Heart left ventricle (tissue), 13 donors: Measurements from ENCODE around the gene PRDM16.

ENCODE experiments used
- POLR2A ChIP-seq, 2 donors: fragments of 450-650 bp; IDR thresholded peaks; one replicate each; pipeline ENCODE4 v1.6.1; 2017; ENCODE audit warnings: antibody characterized with exemption in 2 of 2, mild to moderate bottlenecking in 2 of 2, moderate library complexity in 2 of 2
- TF ChIP-seq, protein P1 (sequence below), 12 donors: fragments of 200-600 bp; sonication (generic) in 4 of 12; IDR thresholded peaks; one replicate each; pipeline versions ENCODE4 v1.5.0 to v1.8.0; 2018 to 2022; ENCODE audit warnings: antibody characterized with exemption in 12 of 12, mild to moderate bottlenecking in 5 of 12
- donor health status: ischemic (EF 13 %, LVEDD 7.1; RV severe dilation, severe dysfunction).
- donor health status: DM: no; HTN: yes; CAD: no.
- donor health status: DM: no; HTN: no; CAD: no.
- donor health status: ischemic (EF 25% LVEDD 6.9; RV normal size, moderate dysfunction).
- donor health status: ischemic (EF 25% LVEDD 5.7; RV mildly dilated, moderate dysfunction).
- donor health status: ischemic (EF 35%, LVEDD 5.7; RV mildly dilated, moderate dysfunction).
- donor health status: nonischemic (EF 11% LVEDD 7.7; RV severe dilation, severe dysfunction).
- donor health status: DM: yes; HTN: yes; CAD: no.
- donor health status: PGD.
- donor health status: ischemic (EF 29% LVEDD 5.4; RV normal size, mild dysfunction).
- donor health status: nonischemic (EF 23%, LVEDD 6.1; RV moderate dilation, normal function).

DNA sequence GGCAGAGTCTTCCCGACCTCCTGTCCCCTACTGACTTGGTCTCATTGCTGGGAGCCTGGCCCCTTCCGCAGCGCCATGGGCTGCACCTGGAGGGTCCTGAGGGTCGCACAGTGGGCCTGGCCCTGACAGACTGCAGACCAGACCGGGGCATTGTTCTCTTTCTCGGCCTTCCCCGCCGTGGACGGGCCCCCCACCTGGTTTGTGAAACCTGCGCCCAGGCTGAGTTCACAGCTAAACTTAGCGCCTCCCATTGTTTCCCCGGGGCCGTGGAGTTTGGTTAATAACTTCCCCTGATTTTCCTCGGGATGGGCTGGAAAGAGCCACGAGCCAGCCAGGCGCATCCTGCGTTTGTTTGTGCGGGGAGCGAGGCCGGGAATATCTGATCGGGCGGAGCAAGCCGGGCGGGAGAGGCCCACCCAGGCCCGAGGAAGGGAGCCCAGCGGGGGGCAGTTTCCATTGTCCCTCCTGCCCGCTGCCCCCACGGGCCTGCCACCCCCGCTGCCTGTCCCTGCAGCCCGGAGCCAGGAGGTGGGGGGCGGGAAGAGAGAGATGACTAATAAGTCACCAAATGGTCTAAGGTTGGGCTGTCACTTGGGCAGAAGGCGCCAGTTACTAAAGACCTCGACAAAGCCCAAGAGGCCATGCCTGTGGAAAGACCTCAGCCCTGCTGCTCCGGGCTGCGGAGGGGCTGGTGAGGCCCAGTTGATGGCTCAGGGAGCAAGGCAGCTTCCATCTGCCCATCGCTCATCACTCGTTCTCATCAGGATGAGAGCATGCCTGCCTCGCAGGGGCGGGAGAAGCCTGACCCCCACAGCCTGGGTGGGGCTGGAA lies 346.5 kb downstream of the PRDM16 start:
- TF ChIP-seq, protein P1, sequence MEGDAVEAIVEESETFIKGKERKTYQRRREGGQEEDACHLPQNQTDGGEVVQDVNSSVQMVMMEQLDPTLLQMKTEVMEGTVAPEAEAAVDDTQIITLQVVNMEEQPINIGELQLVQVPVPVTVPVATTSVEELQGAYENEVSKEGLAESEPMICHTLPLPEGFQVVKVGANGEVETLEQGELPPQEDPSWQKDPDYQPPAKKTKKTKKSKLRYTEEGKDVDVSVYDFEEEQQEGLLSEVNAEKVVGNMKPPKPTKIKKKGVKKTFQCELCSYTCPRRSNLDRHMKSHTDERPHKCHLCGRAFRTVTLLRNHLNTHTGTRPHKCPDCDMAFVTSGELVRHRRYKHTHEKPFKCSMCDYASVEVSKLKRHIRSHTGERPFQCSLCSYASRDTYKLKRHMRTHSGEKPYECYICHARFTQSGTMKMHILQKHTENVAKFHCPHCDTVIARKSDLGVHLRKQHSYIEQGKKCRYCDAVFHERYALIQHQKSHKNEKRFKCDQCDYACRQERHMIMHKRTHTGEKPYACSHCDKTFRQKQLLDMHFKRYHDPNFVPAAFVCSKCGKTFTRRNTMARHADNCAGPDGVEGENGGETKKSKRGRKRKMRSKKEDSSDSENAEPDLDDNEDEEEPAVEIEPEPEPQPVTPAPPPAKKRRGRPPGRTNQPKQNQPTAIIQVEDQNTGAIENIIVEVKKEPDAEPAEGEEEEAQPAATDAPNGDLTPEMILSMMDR (IDR thresholded peaks at IDR 0.05), result no peak
- TF ChIP-seq POLR2A (IDR thresholded peaks at IDR 0.05), result no peak
